ENCODE measurements around the gene ACER1. TPM values are rescaled to one million over a fixed set of nuclear protein-coding genes. Genes with fewer than 3 reads are reported as not detected.

ACER1 gene
- total and polyA plus RNA-seq, 10 of the 15 experiments (the other 5 are each of a cell fraction or from before 2014, with no cell fraction given): not detected

- TF ChIP-seq SMARCA5 (IDR thresholded peaks at IDR 0.05): no peak
These were observed 62.2 kb downstream of the ACER1 start (continued) for GRCh38 chr19:6271251-6271650.

GRCh38 chr19:6270822-6271221 is 62.6 kb downstream of the ACER1 start:
- Histone ChIP-seq H3K9me3 (replicated peaks; ENCODE audit: control insufficient read depth, insufficient read depth, low read length) (no peaks in the 10 kb centered on the region), H3K4me1 (ENCODE audit: control insufficient read depth, insufficient read depth, low read length) (no peaks in the 10 kb centered on the region), H3K4me3 (no peak overlapping the region), H2AFZ (ENCODE audit: control insufficient read depth, low read depth, low read length) (no peak overlapping the region), H3K27me3 (replicated peaks in 1 of 2; ENCODE audit: control insufficient read depth in 2 of 2, insufficient read depth in 2 of 2, low read length in 1 of 2) (no peaks in the 10 kb centered on the region), H3K36me3 (ENCODE audit: control insufficient read depth in 2 of 2, insufficient read depth in 2 of 2, low read length in 1 of 2) (peaks cover 5 to 9% of the 10 kb centered on the region in 2 experiments; a peak in 3 of 4 replicates), H3K9ac (ENCODE audit: control insufficient read depth, insufficient read depth, low read length) (no peak overlapping the region), H3K27ac (ENCODE audit: control insufficient read depth, insufficient read depth) (no peak overlapping the region), H4K20me1 (ENCODE audit: control insufficient read depth, insufficient read depth) (peaks cover 4% of the 10 kb centered on the region; the same call in 1 of the 2 replicates), H3K79me2 (ENCODE audit: control insufficient read depth, insufficient read depth, low read length) (peaks cover 27% of the 10 kb centered on the region), H3K4me2 (ENCODE audit: control insufficient read depth, insufficient read depth) (no peak overlapping the region)
- CTCF ChIA-PET: interaction anchor here (0.6 to 1.3 kb wide), 2 partner anchors 24 to 178 kb away, joined by 3 to 5 read pairs; no protein-coding TSS in a partner anchor
- POLR2A ChIA-PET: interaction anchor here (0.6 kb wide), 2 partner anchors 19 to 471 kb away, joined by 3 to 5 read pairs; no protein-coding TSS in a partner anchor
- TF ChIP-seq NR2F1 (conservative IDR thresholded peaks at IDR 0.05): no peak
- TF ChIP-seq ZNF24 (IDR thresholded peaks at IDR 0.05): no peak
- TF ChIP-seq ZZZ3 (IDR thresholded peaks at IDR 0.05; ENCODE audit: control insufficient read depth, insufficient read length, low read depth): no peak
- no peak for TF ChIP-seq TBL1XR1 (IDR thresholded peaks at IDR 0.05; ENCODE audit: low read depth, low read length)
- no peak for TF ChIP-seq ZNF207 (IDR thresholded peaks at IDR 0.05; ENCODE audit: borderline replicate concordance)
- TF ChIP-seq REST (IDR thresholded peaks at IDR 0.05; ENCODE audit: low read depth, low read length): no peak
- no peak for TF ChIP-seq PAX8 (IDR thresholded peaks at IDR 0.05)
- TF ChIP-seq PAX5 (IDR thresholded peaks at IDR 0.05; ENCODE audit: borderline replicate concordance, low read depth, low read length): no peak
- TF ChIP-seq EZH2 (IDR thresholded peaks at IDR 0.05; ENCODE audit: borderline replicate concordance, control insufficient read depth, low read depth, low read length): no peak
- no peak for TF ChIP-seq EGR1 (IDR thresholded peaks at IDR 0.05; ENCODE audit: borderline replicate concordance in 1 of 2, low read depth in 2 of 2, low read length in 2 of 2)
- no peak for TF ChIP-seq YBX1 (IDR thresholded peaks at IDR 0.05)
- no peak for TF ChIP-seq CTCF (IDR thresholded peaks at IDR 0.05 in 2 of 3, conservative IDR thresholded peaks at IDR 0.05 in 1 of 3; ENCODE audit: control insufficient read depth in 2 of 3, extremely low read depth in 1 of 3, insufficient read depth in 1 of 3, low read depth in 3 of 3, low read length in 3 of 3)
- TF ChIP-seq ZNF622 (IDR thresholded peaks at IDR 0.05): no peak
- TF ChIP-seq MAX (IDR thresholded peaks at IDR 0.05; ENCODE audit: low read depth, low read length): no peak
- TF ChIP-seq CHD4 (IDR thresholded peaks at IDR 0.05): no peak
- no peak for TF ChIP-seq HDGF (IDR thresholded peaks at IDR 0.05)
- ATAC-seq (no peak), FAIRE-seq (no peak), DNase-seq (ENCODE audit: low read depth, low spot score) (no peak)
- intact Hi-C loops (cut with micrococcal nuclease; ENCODE audit: unreplicated experiment): no loop called here
- in situ Hi-C loops (cut with MboI): no loop called here
- 92% methylated on average over 15 of the region's 17 CpGs for WGBS (ENCODE audit: insufficient coverage, insufficient replicate concordance, low lambda C conversion rate, missing lambda C conversion rate)
- BruUV-seq (replicated peaks): no TSS peak
- RAD21 ChIA-PET (ENCODE audit: unreplicated experiment): no interaction called here
- SMC1A ChIA-PET (ENCODE audit: uncharacterized antibody, unreplicated experiment): no interaction called here
